Measurements from ENCODE around the gene ZNF423.

- TF ChIP-seq CTCF (IDR thresholded peaks at IDR 0.05; ENCODE audit: low read length) (no peak), EZH2 (optimal IDR thresholded peaks at IDR 0.05; ENCODE audit: low read depth, low read length) (no peak)
Observed at GRCh38 chr16:49684696-49685095, 171.2 kb downstream of the ZNF423 start.

All from MM.1S (cell line).